ENCODE results near the gene GRB10.
"Not testable (repeated sequence)": the region's sequence is repeated elsewhere in the genome, so short reads cannot be mapped to it uniquely, and the experiment has no call there.

GRB10 gene

GRCh38 chr7:50774319-50774718 is 8.4 kb downstream of the GRB10 start:
- in situ Hi-C loops (cut with MboI; ENCODE audit: low pct_unique_long_range_greater_than_20kb, low sequenced_read_pairs, unreplicated experiment) = no loop called here
- no peak for DNase-seq (ENCODE audit: low spot score)
- TF ChIP-seq CTCF (IDR thresholded peaks at IDR 0.05; ENCODE audit: extremely low read depth, insufficient read depth, missing control alignments) = no peak

GRCh38 chr7:50773071-50773470 is 9.6 kb downstream of the GRB10 start:
- DNase-seq (ENCODE audit: low spot score); in situ Hi-C loops (cut with MboI; ENCODE audit: low pct_unique_long_range_greater_than_20kb, low sequenced_read_pairs, unreplicated experiment): not testable (repeated sequence)

GRCh38 chr7:50771120-50772002 is 11.3 kb downstream of the GRB10 start:
- no peak for DNase-seq (ENCODE audit: low spot score)
- no peak for TF ChIP-seq CTCF (IDR thresholded peaks at IDR 0.05; ENCODE audit: extremely low read depth, insufficient read depth, missing control alignments)
- in situ Hi-C loops (cut with MboI; ENCODE audit: low pct_unique_long_range_greater_than_20kb, low sequenced_read_pairs, unreplicated experiment) = no loop called here

- in situ Hi-C loops (cut with MboI; ENCODE audit: low pct_unique_long_range_greater_than_20kb, low sequenced_read_pairs, unreplicated experiment) = no loop called here
- DNase-seq (ENCODE audit: low spot score) = no peak
- no peak for TF ChIP-seq CTCF (IDR thresholded peaks at IDR 0.05; ENCODE audit: extremely low read depth, insufficient read depth, missing control alignments)
Observed at GRCh38 chr7:50768485-50769474, 13.9 kb downstream of the GRB10 start.

- no peak for DNase-seq (ENCODE audit: low spot score)
- no peak for TF ChIP-seq CTCF (IDR thresholded peaks at IDR 0.05; ENCODE audit: extremely low read depth, insufficient read depth, missing control alignments)
- in situ Hi-C loops (cut with MboI; ENCODE audit: low pct_unique_long_range_greater_than_20kb, low sequenced_read_pairs, unreplicated experiment) = no loop called here
Observed at GRCh38 chr7:50766849-50767207, 15.9 kb downstream of the GRB10 start.

- in situ Hi-C loops (cut with MboI; ENCODE audit: low pct_unique_long_range_greater_than_20kb, low sequenced_read_pairs, unreplicated experiment) = no loop called here
- TF ChIP-seq CTCF (IDR thresholded peaks at IDR 0.05; ENCODE audit: extremely low read depth, insufficient read depth, missing control alignments) = no peak
- DNase-seq (ENCODE audit: low spot score) = no peak
Observed at GRCh38 chr7:50766106-50766848, 16.4 kb downstream of the GRB10 start.
